Muscle of back (tissue), 11 donors: ENCODE data around the gene CDKN2D. TPM values are rescaled to one million over a fixed set of nuclear protein-coding genes. Genes with fewer than 3 reads are reported as not detected.
"Not testable (repeated sequence)": the region's sequence is repeated elsewhere in the genome, so short reads cannot be mapped to it uniquely, and the experiment has no call there.

Source experiments
- DNase-seq, 3 donors: peaks; one replicate each; pipeline versions ENCODE4 v3.0.0 to v3.0.0-alpha.2; 2013
- polyA plus RNA-seq, 10 donors: library from polyadenylated mRNA; unstranded; fragments of 120-200 nt; gene quantifications; one replicate each; pipeline ENCODE4 v1.2.1, GENCODE V29; 2013; ENCODE audit not compliant: insufficient read length in 10 of 10

CDKN2D gene
- polyA plus RNA-seq, 10 donors: 13.6 to 22.3 (median 15.5) TPM

DNA sequence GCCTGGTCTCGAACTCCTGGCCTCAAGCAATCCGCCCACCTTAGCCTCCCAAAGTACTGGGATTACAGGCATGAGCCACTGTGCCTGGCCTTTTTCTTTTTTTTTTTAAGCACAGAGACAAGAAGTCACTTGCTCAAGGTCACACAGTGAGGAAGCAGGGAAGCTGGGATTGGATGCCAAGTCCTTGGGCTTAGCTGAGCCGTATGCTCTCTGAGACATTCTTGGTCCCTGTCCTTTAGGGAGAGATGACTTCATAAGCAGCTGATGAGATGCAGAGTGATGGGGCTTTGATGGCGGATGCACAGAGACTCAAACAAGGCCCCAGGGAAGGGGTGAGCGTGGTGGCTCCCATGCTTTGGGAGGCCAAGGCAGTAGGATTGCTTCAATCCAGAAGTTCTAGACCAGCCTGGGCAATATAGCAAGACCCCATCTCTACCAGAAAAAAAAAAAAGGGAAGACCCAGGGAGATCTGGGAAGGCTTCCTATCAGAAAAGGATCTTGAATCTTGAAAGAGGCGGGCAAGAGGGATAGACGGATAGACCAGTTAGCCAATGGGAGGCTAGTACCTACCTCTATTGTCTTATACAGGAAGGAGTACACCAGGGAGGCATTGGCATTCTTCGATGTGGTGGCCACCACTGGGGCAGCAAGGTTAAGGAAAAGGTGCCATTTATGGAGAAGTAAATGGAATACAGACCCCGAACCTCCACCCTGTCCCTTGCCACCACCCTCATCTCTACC, 14.4 kb upstream of the CDKN2D start:
- DNase-seq: no peak

DNA sequence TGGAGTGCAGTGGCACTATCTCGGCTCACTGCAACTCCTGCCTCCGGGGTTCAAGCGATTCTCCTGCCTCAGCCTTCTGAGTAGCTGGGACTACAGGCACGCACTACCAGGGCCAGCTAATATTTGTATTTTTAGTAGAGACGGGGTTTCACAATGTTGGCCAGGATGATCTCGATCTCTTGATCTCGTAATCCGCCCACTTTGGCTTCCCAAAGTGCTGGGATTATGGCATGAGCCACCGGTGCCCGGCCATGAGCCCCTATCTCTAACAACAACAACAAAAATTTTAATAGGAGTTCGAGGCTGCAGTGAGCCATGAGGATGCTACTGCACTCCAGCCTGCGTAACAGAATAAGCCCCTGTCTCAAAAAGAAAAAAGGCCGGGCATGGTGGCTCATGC, 13.3 kb upstream of the CDKN2D start:
- no peak for DNase-seq

GRCh38 chr19:10580979-10581631, 12.3 kb upstream of the CDKN2D start:
- DNase-seq: peak; percentile 85 to 94 (median 88)

GRCh38 chr19:10577951-10578350, 9.2 kb upstream of the CDKN2D start:
- no peak for DNase-seq

- DNase-seq: no peak
These were observed 6.4 kb upstream of the CDKN2D start for GRCh38 chr19:10575011-10575716.

GRCh38 chr19:10574462-10574861, 5.7 kb upstream of the CDKN2D start:
- no peak for DNase-seq

- not testable (repeated sequence) for DNase-seq
These were observed 5.0 kb upstream of the CDKN2D start for GRCh38 chr19:10573793-10574192.

GRCh38 chr19:10568062-10568825, 535 bp downstream of the CDKN2D start:
- no peak for DNase-seq

DNA sequence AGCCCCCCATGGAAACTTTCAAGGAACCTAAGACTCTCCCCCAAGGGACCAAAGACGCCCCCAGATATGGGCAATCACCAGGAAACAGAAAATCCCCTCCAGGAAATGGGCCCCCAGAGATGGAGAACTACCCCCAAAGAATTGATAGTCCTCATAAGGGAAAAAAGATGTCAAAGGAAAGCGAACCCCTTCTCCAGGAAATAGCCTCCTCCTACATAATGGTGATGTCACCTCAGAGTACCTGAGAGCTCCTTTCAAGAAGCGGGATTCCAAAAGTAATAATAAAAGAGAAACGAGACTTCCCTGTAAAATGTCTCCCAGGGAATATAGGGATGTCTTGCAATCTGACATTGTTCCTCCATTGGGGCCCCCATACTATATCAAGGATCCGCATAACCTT, 1.1 kb downstream of the CDKN2D start:
- no peak for DNase-seq

DNA sequence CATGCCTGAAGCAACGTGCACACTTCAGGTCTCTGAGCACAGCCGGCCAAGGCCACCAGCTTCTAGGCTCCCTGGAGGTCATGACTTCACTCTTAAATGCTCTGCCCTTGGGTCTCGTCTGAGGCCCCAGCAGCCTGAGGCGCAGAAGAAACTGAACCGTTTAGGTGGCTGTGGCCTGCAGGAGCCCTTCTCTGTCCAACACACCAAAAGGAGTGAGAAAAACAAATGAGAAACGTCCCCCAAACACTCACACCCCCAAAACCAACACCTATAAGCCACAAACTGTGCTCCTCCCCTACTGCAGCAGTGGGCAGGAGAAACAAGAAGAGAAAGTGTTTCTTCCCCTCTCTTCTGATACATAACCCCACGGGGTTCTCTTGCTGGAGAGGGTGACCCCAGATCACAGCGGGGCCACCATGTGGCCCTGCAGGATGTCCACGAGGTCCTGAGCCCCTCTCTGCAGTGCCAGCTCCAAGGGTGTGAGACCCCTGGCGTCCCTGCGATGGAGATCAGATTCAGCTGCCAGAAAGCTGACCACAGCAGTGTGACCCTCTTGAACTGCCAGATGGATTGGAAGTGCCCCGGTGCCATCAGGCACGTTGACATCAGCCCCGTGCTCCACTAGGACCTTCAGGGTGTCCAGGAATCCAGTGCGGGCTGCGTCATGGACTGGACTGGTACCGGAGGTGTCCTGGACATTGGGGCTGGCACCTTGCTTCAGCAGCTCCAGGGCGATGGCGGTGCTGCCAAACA, 1.9 kb downstream of the CDKN2D start:
- DNase-seq: no peak

DNA sequence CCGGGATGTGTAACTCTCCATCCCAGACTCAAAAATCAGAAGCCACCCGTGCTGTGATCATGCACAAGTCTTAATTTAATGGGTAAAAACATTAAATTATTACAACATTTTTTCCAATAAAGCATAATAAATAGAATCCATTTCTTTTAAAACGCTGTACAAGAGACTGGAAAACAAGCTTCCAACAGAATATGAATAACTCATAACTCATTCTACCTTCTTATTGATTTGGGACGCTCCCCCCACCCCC, 2.4 kb downstream of the CDKN2D start:
- DNase-seq: no peak

GRCh38 chr19:10565567-10566407, 3.0 kb downstream of the CDKN2D start, which contains the start of gene KRI1:
TSS of gene KRI1 (minus strand) at chr19:10566010. CDS start at chr19:10565999, 11 bp downstream.
- DNase-seq: peak; percentile 97 to 99 (median 98)

- DNase-seq: peak in 2 of 3 donors; percentile 42 to 71
These were observed 3.7 kb downstream of the CDKN2D start for GRCh38 chr19:10565028-10565566.

DNA sequence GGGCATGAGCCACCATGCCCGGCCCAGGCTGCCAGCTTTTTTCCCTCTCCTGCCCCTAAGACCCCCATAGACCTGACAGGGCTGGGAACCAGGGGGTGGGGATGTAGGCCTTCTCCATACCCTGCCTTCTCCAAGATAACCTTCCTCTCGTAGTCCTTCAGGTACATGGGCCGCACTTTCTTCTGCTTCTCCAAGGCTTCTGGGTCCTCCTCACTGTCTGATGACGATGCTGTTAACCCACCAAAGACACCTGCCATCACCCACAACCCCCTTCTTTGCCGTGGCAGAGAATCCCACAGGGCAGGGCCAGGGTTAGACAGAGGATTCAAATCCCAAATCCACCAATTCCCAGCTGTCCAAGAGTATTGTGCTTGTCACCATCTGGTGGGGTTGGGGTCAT, 6.2 kb downstream of the CDKN2D start:
- no peak for DNase-seq

DNA sequence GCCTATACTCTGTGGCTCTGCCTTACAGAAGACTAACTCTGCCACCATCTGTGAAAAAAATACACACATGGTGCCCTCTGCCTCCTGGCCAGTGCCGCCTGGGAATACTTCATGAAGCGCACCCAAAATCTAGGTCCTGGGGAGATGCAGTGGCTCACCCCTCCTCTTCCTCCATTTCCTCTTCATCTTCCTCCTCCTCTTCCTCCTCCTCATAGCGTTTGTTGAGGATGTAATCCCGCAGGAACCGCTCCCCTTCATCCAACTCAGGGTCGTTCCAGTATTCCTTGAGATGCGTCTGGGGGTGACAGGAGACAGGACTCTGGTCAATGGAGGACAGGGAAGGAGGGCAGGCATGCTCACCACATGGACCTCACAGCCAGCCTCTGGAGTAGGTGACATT, 8.6 kb downstream of the CDKN2D start:
- no peak for DNase-seq

DNA sequence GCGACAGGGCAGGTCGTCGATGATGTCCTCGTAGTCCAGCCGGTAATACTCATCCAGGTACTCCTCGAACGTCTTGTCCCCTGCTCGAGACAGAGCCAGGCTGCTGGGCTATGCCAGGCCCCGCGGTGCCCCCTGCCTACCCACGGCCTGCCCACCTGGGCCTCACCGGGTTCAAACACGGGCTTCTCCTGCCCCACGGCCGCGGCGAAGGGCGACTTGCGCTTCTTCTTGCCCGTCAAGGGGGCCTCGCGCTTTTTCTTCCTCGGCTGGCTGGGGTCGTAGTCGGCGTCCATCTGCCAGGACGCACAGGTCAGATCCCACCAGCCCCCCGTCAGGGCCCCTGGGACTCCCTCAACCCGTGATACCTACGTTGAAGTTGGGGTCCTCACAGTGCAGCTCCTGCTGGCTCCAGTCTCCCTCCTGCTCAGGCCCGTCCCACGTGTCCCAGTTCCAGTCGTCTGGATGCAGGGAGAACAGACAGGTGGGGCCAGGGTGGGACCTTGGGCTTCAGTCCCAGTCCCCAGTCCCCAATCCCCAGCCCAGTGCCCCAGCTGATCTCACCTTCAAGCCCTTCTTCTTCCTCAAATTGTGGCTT, 11.1 kb downstream of the CDKN2D start:
- no peak for DNase-seq

GRCh38 chr19:10555610-10555973, 13.2 kb downstream of the CDKN2D start:
- no peak for DNase-seq

GRCh38 chr19:10554760-10555609, 13.8 kb downstream of the CDKN2D start:
- DNase-seq: no peak

DNA sequence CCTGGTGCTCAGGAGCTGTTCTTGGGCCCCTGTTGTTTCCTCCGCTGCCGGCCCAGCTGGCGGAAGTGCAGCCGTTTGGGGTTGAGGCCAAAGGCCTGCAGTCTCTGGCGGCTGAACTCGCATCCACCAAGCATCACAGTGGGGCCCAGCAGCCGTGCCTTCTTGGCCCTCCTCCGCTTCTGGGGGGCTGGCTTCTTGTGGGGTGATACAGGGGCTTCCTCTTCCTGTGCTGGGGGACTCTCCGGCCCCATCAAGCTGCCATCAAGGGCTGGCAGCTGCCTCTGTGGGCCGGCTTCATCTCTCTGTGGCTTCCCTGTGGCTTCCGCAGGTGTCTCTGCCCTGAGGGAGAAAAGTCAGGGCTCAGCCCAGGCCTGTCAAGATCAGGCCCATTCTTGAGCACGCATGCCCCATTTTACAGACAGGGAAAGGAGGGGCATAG, 14.8 kb downstream of the CDKN2D start:
- peak in 2 of 3 donors; percentile 32 to 64 for DNase-seq
